ENCODE data around the gene PCLO. TPM values are rescaled to one million over a fixed set of nuclear protein-coding genes. Genes with fewer than 3 reads are reported as not detected.

PCLO gene
- total RNA-seq, 2 donors from 2014 or later, result 10.9 to 20.8 TPM

GRCh38 chr7:82945480-82945879 is 217.2 kb downstream of the PCLO start:
- no peak overlapping the region for H3K27ac ChIP-seq
- no peak overlapping the region for H3K4me3 ChIP-seq
- intact Hi-C loops (cut with DNase I), result no loop called here
- no peak for TF ChIP-seq POLR2A (IDR thresholded peaks at IDR 0.05)
- TF ChIP-seq, protein P1, sequence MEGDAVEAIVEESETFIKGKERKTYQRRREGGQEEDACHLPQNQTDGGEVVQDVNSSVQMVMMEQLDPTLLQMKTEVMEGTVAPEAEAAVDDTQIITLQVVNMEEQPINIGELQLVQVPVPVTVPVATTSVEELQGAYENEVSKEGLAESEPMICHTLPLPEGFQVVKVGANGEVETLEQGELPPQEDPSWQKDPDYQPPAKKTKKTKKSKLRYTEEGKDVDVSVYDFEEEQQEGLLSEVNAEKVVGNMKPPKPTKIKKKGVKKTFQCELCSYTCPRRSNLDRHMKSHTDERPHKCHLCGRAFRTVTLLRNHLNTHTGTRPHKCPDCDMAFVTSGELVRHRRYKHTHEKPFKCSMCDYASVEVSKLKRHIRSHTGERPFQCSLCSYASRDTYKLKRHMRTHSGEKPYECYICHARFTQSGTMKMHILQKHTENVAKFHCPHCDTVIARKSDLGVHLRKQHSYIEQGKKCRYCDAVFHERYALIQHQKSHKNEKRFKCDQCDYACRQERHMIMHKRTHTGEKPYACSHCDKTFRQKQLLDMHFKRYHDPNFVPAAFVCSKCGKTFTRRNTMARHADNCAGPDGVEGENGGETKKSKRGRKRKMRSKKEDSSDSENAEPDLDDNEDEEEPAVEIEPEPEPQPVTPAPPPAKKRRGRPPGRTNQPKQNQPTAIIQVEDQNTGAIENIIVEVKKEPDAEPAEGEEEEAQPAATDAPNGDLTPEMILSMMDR (IDR thresholded peaks at IDR 0.05), result no peak
- 66 to 78% methylated on average over 3 of the region's 3 CpGs for WGBS, 2 donors
- H3K27me3 ChIP-seq, result no peaks in the 10 kb centered on the region
- H3K4me1 ChIP-seq, result peaks cover 5% of the 10 kb centered on the region
- H3K9me3 ChIP-seq, result no peaks in the 10 kb centered on the region
- H3K36me3 ChIP-seq (replicated peaks in 1 of 2; ENCODE audit: insufficient read depth in 1 of 2, low read depth in 2 of 2), result no peaks in the 10 kb centered on the region
- ATAC-seq, result no peak
- no peak for DNase-seq

- TF ChIP-seq, protein P1 (IDR thresholded peaks at IDR 0.05), result no peak
- TF ChIP-seq POLR2A (IDR thresholded peaks at IDR 0.05), result no peak
- Histone ChIP-seq H3K27me3 (no peaks in the 10 kb centered on the region), H3K27ac (no peak overlapping the region), H3K4me1 (peaks cover 5% of the 10 kb centered on the region), H3K36me3 (replicated peaks in 1 of 2; ENCODE audit: insufficient read depth in 1 of 2, low read depth in 2 of 2) (no peaks in the 10 kb centered on the region), H3K9me3 (no peaks in the 10 kb centered on the region), H3K4me3 (no peak overlapping the region)
- peak; percentile 47 for ATAC-seq
- WGBS, 2 donors, result 17 to 19% methylated on average over 4 of the region's 4 CpGs
- intact Hi-C loops (cut with DNase I), result no loop called here
- no peak for DNase-seq
Observed at GRCh38 chr7:82945056-82945455, 217.6 kb downstream of the PCLO start.

- ATAC-seq, result no peak
- Histone ChIP-seq H3K4me3 (no peak overlapping the region), H3K9me3 (no peaks in the 10 kb centered on the region), H3K27me3 (no peaks in the 10 kb centered on the region), H3K4me1 (no peaks in the 10 kb centered on the region), H3K36me3 (replicated peaks in 1 of 2; ENCODE audit: insufficient read depth in 1 of 2, low read depth in 2 of 2) (no peaks in the 10 kb centered on the region), H3K27ac (no peak overlapping the region)
- no peak for TF ChIP-seq POLR2A (IDR thresholded peaks at IDR 0.05)
- TF ChIP-seq, protein P1 (IDR thresholded peaks at IDR 0.05), result no peak
- no peak for DNase-seq
- WGBS, 2 donors, result 76 to 86% methylated on average over 1 of the region's 1 CpG
- intact Hi-C loops (cut with DNase I), result no loop called here
Observed at GRCh38 chr7:82932516-82932915, 230.2 kb downstream of the PCLO start.

DNA sequence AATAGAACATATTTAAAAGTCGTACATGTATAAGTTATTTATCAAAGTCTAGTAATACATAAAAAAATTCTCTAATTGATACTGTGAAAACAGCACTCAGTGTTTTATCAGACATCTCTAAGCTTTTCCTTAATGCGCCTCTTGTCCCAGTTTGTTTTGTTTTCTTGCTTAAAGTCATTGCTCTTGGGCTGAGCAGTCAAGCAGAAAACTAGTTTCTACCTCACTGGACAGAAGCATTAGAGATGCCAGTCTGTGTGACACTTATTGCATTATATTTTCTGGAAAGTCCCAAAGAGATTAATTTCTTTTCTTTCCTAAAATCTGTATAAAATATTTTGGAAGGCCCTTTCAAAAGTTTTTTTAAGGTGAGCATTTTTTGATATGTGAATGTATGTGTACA is 236.2 kb downstream of the PCLO start:
- TF ChIP-seq, protein P1 (IDR thresholded peaks at IDR 0.05), result no peak
- no peak for TF ChIP-seq POLR2A (IDR thresholded peaks at IDR 0.05)
- no peak for DNase-seq
- no peak for ATAC-seq

GRCh38 chr7:82925331-82925730 is 237.4 kb downstream of the PCLO start:
- no peaks in the 10 kb centered on the region for H3K4me1 ChIP-seq
- ATAC-seq (no peak), DNase-seq (no peak)
- H3K36me3 ChIP-seq (replicated peaks in 1 of 2; ENCODE audit: insufficient read depth in 1 of 2, low read depth in 2 of 2), result no peaks in the 10 kb centered on the region
- TF ChIP-seq, protein P1 (IDR thresholded peaks at IDR 0.05), result no peak
- no peak for TF ChIP-seq POLR2A (IDR thresholded peaks at IDR 0.05)
- H3K4me3 ChIP-seq, result no peak overlapping the region
- H3K27me3 ChIP-seq, result no peaks in the 10 kb centered on the region
- intact Hi-C loops (cut with DNase I), result no loop called here
- no peaks in the 10 kb centered on the region for H3K9me3 ChIP-seq
- no peak overlapping the region for H3K27ac ChIP-seq

More for the DNA sequence above, 236.2 kb downstream of the PCLO start:
- WGBS, 2 donors, result 81 to 87% methylated on average over 2 of the region's 2 CpGs
- Histone ChIP-seq H3K9me3 (no peaks in the 10 kb centered on the region), H3K36me3 (replicated peaks in 1 of 2; ENCODE audit: insufficient read depth in 1 of 2, low read depth in 2 of 2) (no peaks in the 10 kb centered on the region), H3K4me3 (no peak overlapping the region), H3K27me3 (no peaks in the 10 kb centered on the region), H3K4me1 (no peaks in the 10 kb centered on the region), H3K27ac (no peak overlapping the region)
- intact Hi-C loops (cut with DNase I), result no loop called here

Data from body of pancreas (tissue), 4 donors.